Vagina (tissue), 2 donors: ENCODE measurements around the gene CDCA7L.

Experiments used
- CTCF ChIP-seq, 3 experiments: fragments of 450-650 bp in 2 of 3; fragments of 200-600 bp in 1 of 3; sonication (generic) in 1 of 3; IDR thresholded peaks; one replicate each; pipeline ENCODE4 v1.5.1; 2017 to 2019; ENCODE audit warnings: antibody characterized with exemption in 3 of 3, mild to moderate bottlenecking in 2 of 3, moderate library complexity in 2 of 3
- POLR2AphosphoS5 ChIP-seq, 2 donors: sonication (generic); formaldehyde crosslinking; IDR thresholded peaks; one replicate each; pipeline ENCODE4 v1.9.0; 2017; ENCODE audit warnings: antibody characterized with exemption in 2 of 2, mild to moderate bottlenecking in 2 of 2, low read depth in 1 of 2; ENCODE audit not compliant: insufficient read depth in 1 of 2

- TF ChIP-seq CTCF (IDR thresholded peaks at IDR 0.05) (no peak), POLR2AphosphoS5 (IDR thresholded peaks at IDR 0.05; ENCODE audit: insufficient read depth in 1 of 2, low read depth in 1 of 2) (no peak)
Observed at GRCh38 chr7:21942955-21943354, 2.7 kb downstream of the CDCA7L start.
